Keratinocyte (primary cell): ENCODE measurements around the gene AAGAB. TPM values are rescaled to one million over a fixed set of nuclear protein-coding genes. Genes with fewer than 3 reads are reported as not detected.

Experiments used
- DNase-seq: peaks from one replicate; pipeline ENCODE4 v3.0.0-alpha.2; 2011; ENCODE audit warnings: low read depth, missing footprints, low spot score
- FAIRE-seq: peaks from 2 replicates; lab custom pipeline; 2011; peaks lifted over from hg19 to GRCh38; lab: Jason Lieb, UNC
- H2AFZ ChIP-seq: 2 replicates; pipeline ENCODE4 v1.6.0; 2012; ENCODE audit warnings: low read length, control low read depth, inconsistent platforms; ENCODE audit not compliant: control insufficient read depth
- H3K27ac ChIP-seq: 2 replicates; pipeline ENCODE4 v1.5.1; 2011; ENCODE audit warnings: low read length; ENCODE audit not compliant: control insufficient read depth, insufficient read depth
- H3K27me3 ChIP-seq: 3 replicates; pipeline ENCODE4 v1.6.0; 2011; ENCODE audit warnings: low read length; ENCODE audit not compliant: control insufficient read depth, insufficient read depth; ENCODE audit errors: extremely low read depth
- H3K36me3 ChIP-seq, 2 experiments: 2 replicates in 1 of 2; 3 replicates in 1 of 2; pipeline ENCODE4 v1.5.1; 2011; ENCODE audit warnings: low read length in 2 of 2, mild to moderate bottlenecking in 1 of 2; ENCODE audit not compliant: control insufficient read depth in 2 of 2, insufficient read depth in 2 of 2; ENCODE audit errors: extremely low read depth in 1 of 2
- H3K4me1 ChIP-seq: 3 replicates; pipeline ENCODE4 v1.5.1; 2011; ENCODE audit warnings: low read length; ENCODE audit not compliant: control insufficient read depth, insufficient read depth; ENCODE audit errors: extremely low read depth
- H3K4me2 ChIP-seq: 3 replicates; pipeline ENCODE4 v1.6.0; 2011; ENCODE audit warnings: low read depth, low read length; ENCODE audit not compliant: control insufficient read depth, insufficient read depth; ENCODE audit errors: extremely low read depth
- H3K4me3 ChIP-seq, 3 experiments: fragments of 200-600 bp in 1 of 3; sonication (generic) in 1 of 3; 2 replicates in 2 of 3; 3 replicates in 1 of 3; pipeline ENCODE4 v1.5.1; 2011 to 2016; ENCODE audit warnings: low read length in 3 of 3, mild to moderate bottlenecking in 3 of 3, control low read depth in 2 of 3, inconsistent platforms in 1 of 3, low read depth in 1 of 3, mixed read lengths in 1 of 3, mixed run types in 1 of 3, moderate library complexity in 1 of 3; ENCODE audit not compliant: control insufficient read depth in 2 of 3, insufficient read depth in 2 of 3; ENCODE audit errors: extremely low read depth in 1 of 3
- H3K79me2 ChIP-seq: 2 replicates; pipeline ENCODE4 v1.6.0; 2012; ENCODE audit warnings: low read length; ENCODE audit not compliant: control insufficient read depth, insufficient read depth
- H3K9ac ChIP-seq: 3 replicates; pipeline ENCODE4 v1.6.0; 2011; ENCODE audit warnings: low read length; ENCODE audit not compliant: control insufficient read depth, insufficient read depth; ENCODE audit errors: extremely low read depth
- H3K9me1 ChIP-seq: 3 replicates; pipeline ENCODE4 v1.6.0; 2011; ENCODE audit warnings: low read length; ENCODE audit not compliant: control insufficient read depth, insufficient read depth; ENCODE audit errors: extremely low read depth
- H3K9me3 ChIP-seq: 2 replicates; pipeline ENCODE4 v1.5.1; 2012; ENCODE audit warnings: low read depth, low read length; ENCODE audit not compliant: control insufficient read depth
- H4K20me1 ChIP-seq: 3 replicates; pipeline ENCODE4 v1.6.0; 2011; ENCODE audit warnings: low read length; ENCODE audit not compliant: control insufficient read depth, insufficient read depth; ENCODE audit errors: extremely low read depth
- EZH2 ChIP-seq: IDR thresholded peaks from one replicate; pipeline ENCODE4 v1.6.1; 2012; ENCODE audit warnings: inconsistent platforms, mild to moderate bottlenecking, low read length, moderate library complexity
- dilution Hi-C: fragments of 300-500 bp; cut with MboI; formaldehyde crosslinking; loops from one replicate; pipeline ENCODE4 v1.7.0; 2020; ENCODE audit warnings: low sequenced_read_pairs; ENCODE audit not compliant: extremely low pct_ligation_motif_present
- polyA plus RNA-seq, 5 experiments: library from polyadenylated mRNA; depleted of rRNA in 3 of 5; stranded (reverse) in 3 of 5; stranded (forward) in 1 of 5; unstranded in 1 of 5; fragments of >200 nt; gene quantifications; 1 replicate in 1 of 5; 2 replicates in 3 of 5; 3 replicates in 1 of 5; pipeline versions ENCODE4 v1.2.1 to v1.2.3, GENCODE V29; 2011 to 2012; ENCODE audit warnings: missing spikeins in 2 of 5, low read depth in 1 of 5, low replicate concordance in 1 of 5
- TF ChIP-seq, protein P1 (sequence below), 3 experiments: IDR thresholded peaks in 1 of 3; conservative IDR thresholded peaks in 1 of 3; optimal IDR thresholded peaks in 1 of 3; 2 replicates in 2 of 3; 3 replicates in 1 of 3; pipeline versions ENCODE3 to v1.5.1; 2011; ENCODE audit warnings: low read length in 3 of 3, mild to moderate bottlenecking in 3 of 3, moderate library complexity in 2 of 3, control low read depth in 1 of 3, inconsistent platforms in 1 of 3; ENCODE audit not compliant: insufficient read depth in 2 of 3; ENCODE audit errors: extremely low read depth in 1 of 3

The AAGAB gene
- polyA plus RNA-seq, 1 donor (not counting 4 experiments of a cell fraction or from before 2014, with no cell fraction given): 82.7 TPM

GRCh38 chr15:67253549-67254237 lies 768 bp downstream of the AAGAB start:
- DNase-seq (no peak), FAIRE-seq (peak; percentile 23)
- dilution Hi-C loops: no loop called here
- H3K27me3 ChIP-seq: no peaks in the 10 kb centered on the region
- peaks cover 0 to 3% of the 10 kb centered on the region in 2 experiments for H3K36me3 ChIP-seq
- H3K4me2 ChIP-seq: peak overlapping the region; percentile 91
- H3K79me2 ChIP-seq: peaks cover 54% of the 10 kb centered on the region
- H3K9ac ChIP-seq: peak overlapping the region; percentile 98
- no peaks in the 10 kb centered on the region for H3K9me1 ChIP-seq
- H2AFZ ChIP-seq: peak overlapping the region; percentile 82
- peak overlapping the region; percentile 92 to 96 (median 95) for H3K4me3 ChIP-seq
- H3K27ac ChIP-seq: peak overlapping the region; percentile 98
- H4K20me1 ChIP-seq: no peaks in the 10 kb centered on the region
- H3K9me3 ChIP-seq: no peaks in the 10 kb centered on the region
- TF ChIP-seq, protein P1, sequence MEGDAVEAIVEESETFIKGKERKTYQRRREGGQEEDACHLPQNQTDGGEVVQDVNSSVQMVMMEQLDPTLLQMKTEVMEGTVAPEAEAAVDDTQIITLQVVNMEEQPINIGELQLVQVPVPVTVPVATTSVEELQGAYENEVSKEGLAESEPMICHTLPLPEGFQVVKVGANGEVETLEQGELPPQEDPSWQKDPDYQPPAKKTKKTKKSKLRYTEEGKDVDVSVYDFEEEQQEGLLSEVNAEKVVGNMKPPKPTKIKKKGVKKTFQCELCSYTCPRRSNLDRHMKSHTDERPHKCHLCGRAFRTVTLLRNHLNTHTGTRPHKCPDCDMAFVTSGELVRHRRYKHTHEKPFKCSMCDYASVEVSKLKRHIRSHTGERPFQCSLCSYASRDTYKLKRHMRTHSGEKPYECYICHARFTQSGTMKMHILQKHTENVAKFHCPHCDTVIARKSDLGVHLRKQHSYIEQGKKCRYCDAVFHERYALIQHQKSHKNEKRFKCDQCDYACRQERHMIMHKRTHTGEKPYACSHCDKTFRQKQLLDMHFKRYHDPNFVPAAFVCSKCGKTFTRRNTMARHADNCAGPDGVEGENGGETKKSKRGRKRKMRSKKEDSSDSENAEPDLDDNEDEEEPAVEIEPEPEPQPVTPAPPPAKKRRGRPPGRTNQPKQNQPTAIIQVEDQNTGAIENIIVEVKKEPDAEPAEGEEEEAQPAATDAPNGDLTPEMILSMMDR (optimal IDR thresholded peaks at IDR 0.05 in 1 of 3, IDR thresholded peaks at IDR 0.05 in 1 of 3, conservative IDR thresholded peaks at IDR 0.05 in 1 of 3; ENCODE audit: extremely low read depth in 1 of 3, insufficient read depth in 2 of 3, low read length in 3 of 3): no peak
- H3K4me1 ChIP-seq: peaks cover 12% of the 10 kb centered on the region

- peaks cover 12% of the 10 kb centered on the region for H3K4me1 ChIP-seq
- H3K27ac ChIP-seq: peak overlapping the region; percentile 98
- H3K9me1 ChIP-seq: no peaks in the 10 kb centered on the region
- H3K4me2 ChIP-seq: peak overlapping the region; percentile 91
- FAIRE-seq (no peak), DNase-seq (no peak)
- H3K4me3 ChIP-seq: peak overlapping the region; percentile 92 to 96 (median 95)
- H2AFZ ChIP-seq: no peak overlapping the region
- H4K20me1 ChIP-seq: no peaks in the 10 kb centered on the region
- TF ChIP-seq EZH2: no peak
- TF ChIP-seq, protein P1 (optimal IDR thresholded peaks at IDR 0.05 in 1 of 3, IDR thresholded peaks at IDR 0.05 in 1 of 3, conservative IDR thresholded peaks at IDR 0.05 in 1 of 3; ENCODE audit: extremely low read depth in 1 of 3, insufficient read depth in 2 of 3, low read length in 3 of 3): no peak
- no peaks in the 10 kb centered on the region for H3K9me3 ChIP-seq
- dilution Hi-C loops: no loop called here
- no peaks in the 10 kb centered on the region for H3K27me3 ChIP-seq
- H3K36me3 ChIP-seq: peaks cover 0 to 3% of the 10 kb centered on the region in 2 experiments
- H3K79me2 ChIP-seq: peaks cover 60% of the 10 kb centered on the region
- H3K9ac ChIP-seq: peak overlapping the region; percentile 98
These were observed 1.4 kb downstream of the AAGAB start for GRCh38 chr15:67253101-67253500.
